Stimulated activated CD4-positive, alpha-beta T cell treated with anti-CD3 and anti-CD28 coated beads, Interleukin-4, amount 100 ng/mL, for 24 hours (primary cell): Measurements from ENCODE around the gene MAN2B1.
"Not testable (repeated sequence)": the region's sequence is repeated elsewhere in the genome, so short reads cannot be mapped to it uniquely, and the experiment has no call there.

Source experiments
- DNase-seq: peaks from one replicate; pipeline ENCODE4 v3.0.0-alpha.2; 2020

The MAN2B1 gene

GRCh38 chr19:12666265-12667048 is at the start of gene MAN2B1, which contains the start of gene WDR83:
Gene MAN2B1 (minus strand): TSS chr19:12666742. CDS start chr19:12666701, 41 bp downstream.
Gene WDR83 (plus strand): TSS chr19:12666807. CDS start chr19:12669791, 2,984 bp downstream.
- DNase-seq = peak; percentile 83

GRCh38 chr19:12715929-12716328 is 49.4 kb upstream of the MAN2B1 start:
- DNase-seq = no peak

GRCh38 chr19:12715102-12715501 is 48.6 kb upstream of the MAN2B1 start:
- DNase-seq = no peak

GRCh38 chr19:12713304-12713703 is 46.8 kb upstream of the MAN2B1 start:
- not testable (repeated sequence) for DNase-seq

- DNase-seq = not testable (repeated sequence)
Observed at GRCh38 chr19:12712077-12712476, 45.5 kb upstream of the MAN2B1 start.

GRCh38 chr19:12711187-12711586 is 44.6 kb upstream of the MAN2B1 start:
- no peak for DNase-seq

GRCh38 chr19:12708641-12709040 is 42.1 kb upstream of the MAN2B1 start:
- DNase-seq = no peak

- DNase-seq = no peak
Observed at GRCh38 chr19:12706332-12706718, 39.8 kb upstream of the MAN2B1 start.

DNA sequence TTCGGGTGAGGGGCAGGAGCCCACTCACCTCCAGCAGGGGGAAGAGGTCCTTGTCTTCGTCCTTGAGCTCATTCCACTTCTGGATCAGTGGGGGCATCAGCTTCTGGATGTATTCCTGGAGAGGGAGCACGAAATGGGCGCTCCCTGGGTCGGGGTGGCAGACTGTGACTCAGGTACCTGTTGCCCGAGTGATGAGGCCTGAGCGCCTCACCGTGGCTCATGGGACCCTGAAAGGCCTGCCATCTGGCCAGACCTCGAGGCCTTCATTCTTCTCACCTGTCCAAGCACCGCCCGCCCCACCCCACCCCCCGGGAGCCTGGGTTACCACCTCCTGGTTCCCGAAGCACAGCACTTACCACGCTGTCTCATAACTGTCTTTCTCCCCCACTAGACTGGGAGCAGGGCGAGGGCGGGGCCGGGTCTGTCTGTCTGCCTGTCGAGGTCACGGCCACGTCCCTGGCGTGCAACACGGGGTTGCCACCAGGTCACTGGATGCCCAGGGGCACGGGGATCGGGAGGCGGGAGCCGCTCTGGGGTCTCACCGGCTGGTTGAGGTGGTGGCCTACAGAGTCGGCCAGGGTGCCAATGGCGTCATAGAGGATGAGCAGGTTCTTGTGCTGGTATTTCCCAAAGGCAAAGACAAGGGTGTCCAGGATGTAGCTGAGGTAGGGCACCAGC is 39.3 kb upstream of the MAN2B1 start:
- DNase-seq = no peak

- no peak for DNase-seq
Observed at GRCh38 chr19:12705169-12705568, 38.6 kb upstream of the MAN2B1 start.

DNA sequence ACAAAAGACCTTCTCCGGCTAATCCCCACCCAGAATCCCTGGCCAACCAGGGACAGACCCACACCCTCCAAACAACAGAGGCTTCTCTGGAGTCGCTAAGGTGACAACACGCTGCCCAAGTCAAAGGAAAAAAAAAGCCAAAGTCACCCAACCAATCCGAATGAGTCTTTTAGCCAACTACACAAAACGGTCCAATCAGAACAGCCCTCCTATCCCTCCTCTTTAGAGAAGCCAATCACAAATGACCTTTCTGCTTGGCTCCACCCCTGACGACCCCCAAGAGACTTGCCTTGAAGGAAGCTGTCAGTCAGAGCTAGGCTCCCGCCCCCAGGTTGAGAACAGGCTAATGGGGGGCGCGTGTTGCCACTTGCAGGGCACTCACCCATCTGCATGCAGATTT is 36.5 kb upstream of the MAN2B1 start:
- DNase-seq = peak; percentile 14

GRCh38 chr19:12701596-12702282 is 35.2 kb upstream of the MAN2B1 start:
- DNase-seq = no peak

DNA sequence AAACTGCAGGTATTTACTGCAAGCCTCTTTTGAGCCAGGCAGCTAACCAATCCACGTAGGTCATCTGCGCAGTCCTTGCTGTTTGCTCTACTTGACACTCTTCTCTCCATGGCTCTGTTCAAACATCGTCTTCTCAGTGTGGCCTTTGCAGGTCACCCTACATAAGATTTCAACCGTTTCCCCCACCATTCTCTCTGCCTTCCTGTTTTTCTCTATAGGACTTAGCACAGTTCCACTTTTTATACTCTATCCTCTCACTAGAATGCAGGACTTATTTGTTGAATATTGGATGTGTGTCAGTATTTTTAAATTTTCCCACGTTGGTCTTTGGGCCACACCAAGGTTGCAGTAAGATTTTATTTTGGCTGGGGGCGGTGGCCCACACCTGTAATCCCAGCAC is 31.6 kb upstream of the MAN2B1 start:
- no peak for DNase-seq

DNA sequence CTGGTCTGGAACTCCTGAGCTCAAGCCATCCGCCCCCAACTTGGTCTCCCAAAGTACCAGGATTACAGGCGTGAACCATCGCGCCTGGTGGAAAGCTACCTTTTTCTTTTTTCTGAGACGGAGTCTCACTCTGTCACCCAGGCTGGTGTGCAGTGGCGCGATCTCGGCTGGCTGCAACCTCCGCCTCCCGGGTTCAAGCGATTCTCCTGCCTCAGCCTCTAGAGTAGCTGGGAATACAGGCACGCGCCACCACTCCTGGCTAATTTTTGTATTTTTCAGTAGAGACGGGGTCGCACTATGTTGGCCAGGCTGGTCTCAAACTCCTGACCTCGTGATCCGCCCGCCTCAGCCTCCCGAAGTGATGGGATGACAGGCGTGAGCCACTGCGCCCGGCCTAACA is 30.9 kb upstream of the MAN2B1 start:
- not testable (repeated sequence) for DNase-seq

GRCh38 chr19:12696366-12697335 is 30.1 kb upstream of the MAN2B1 start, which contains the start of gene FBXW9:
Gene FBXW9 (minus strand): TSS chr19:12696631. CDS start chr19:12696581, 50 bp downstream.
- peak; percentile 98 for DNase-seq

DNA sequence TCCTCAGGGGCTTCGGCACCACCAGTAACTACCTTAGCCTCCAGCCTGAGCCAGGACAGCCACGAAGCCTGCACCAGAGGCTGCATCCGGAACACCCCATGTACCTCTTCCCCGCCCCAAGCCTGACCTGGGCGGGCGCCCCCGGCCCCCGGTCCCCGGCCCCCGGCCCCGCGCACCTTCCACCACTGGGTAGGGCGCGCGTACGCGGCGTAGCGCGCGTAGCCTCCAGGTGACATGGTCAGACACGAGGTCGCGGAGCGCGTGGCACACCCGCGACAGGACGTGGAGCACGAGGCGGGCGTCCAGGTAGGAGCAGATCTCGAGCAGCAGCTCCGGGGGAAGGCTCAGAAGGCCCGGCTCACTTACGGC is 29.4 kb upstream of the MAN2B1 start:
- no peak for DNase-seq

- DNase-seq = no peak
Observed at GRCh38 chr19:12695514-12695913, 29.0 kb upstream of the MAN2B1 start.

DNA sequence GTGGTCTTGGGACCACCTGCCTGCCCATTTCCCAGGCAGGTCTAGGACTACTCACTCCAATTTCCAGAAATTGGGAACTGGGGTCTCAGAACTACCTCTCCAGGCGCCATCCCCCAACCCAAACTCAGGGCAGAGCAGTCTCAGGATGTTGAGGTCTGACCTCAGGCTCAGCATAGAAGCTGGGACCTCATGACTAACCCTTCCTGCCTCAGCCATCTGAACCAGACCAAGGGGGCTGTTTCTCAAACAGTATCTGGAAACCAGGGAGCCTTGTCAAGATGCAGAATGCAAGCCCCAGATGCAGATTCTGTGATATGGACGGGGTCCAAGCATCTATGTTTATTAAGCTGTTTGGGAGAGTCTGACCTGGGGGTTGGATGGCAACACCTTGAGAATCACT is 28.6 kb upstream of the MAN2B1 start:
- DNase-seq = no peak

DNA sequence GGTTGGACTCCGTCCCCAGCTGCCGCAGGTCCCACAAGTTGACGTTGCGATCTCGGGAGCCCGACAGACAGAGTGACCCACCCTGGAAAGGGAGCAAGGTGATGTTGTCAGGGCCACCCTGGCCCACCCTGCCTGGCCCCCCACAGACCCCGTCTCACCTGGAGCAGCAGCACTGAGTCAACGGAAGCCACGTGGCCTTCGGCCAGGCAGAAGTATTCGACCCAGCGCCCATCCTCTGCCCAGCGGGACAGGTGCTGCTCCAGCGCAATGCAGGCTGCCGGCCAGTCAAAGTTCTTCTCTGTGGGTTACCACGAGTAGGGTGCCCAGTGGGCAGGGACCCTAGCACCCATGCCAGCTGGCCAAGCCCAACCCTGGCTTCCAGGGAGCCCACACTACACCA is 28.1 kb upstream of the MAN2B1 start:
- DNase-seq = no peak

GRCh38 chr19:12692960-12693359 is 26.4 kb upstream of the MAN2B1 start:
- no peak for DNase-seq

DNA sequence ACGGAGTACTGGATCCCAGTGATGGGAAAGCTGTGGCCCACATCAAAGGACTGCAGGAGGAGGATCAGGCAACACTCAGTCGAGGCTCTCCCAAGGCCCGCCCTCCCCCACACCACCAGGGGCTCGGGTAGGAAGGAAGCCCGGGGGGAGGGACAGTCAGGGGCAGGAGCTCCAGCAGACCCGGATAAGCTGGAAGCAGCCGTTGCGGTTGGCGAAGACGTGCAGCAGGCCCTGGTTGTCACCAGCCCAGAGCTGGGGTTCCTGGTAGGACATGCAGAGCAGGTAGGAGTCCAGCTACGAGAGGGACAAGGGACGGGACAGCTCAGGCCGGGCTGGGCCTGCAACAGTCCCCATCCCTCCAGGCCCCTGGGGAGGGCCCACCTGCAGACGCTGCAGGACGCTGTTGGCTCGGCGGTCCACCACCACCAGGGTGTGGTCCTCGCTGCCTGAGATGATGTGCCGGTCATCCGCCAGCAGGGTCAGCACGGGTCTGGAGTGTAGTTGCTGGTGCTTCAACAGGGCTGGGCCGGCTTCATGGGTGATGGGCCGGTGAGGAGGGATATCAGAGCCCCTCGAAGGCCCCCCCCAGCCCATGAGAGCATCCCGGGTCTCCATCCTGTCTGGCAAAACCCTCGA is 23.2 kb upstream of the MAN2B1 start:
- no peak for DNase-seq

- no peak for DNase-seq
Observed at GRCh38 chr19:12689012-12689411, 22.5 kb upstream of the MAN2B1 start.
